Caki2 (cell line): ENCODE data around the gene TBL1X. TPM values are rescaled to one million over a fixed set of nuclear protein-coding genes. Genes with fewer than 3 reads are reported as not detected.
"Not testable (repeated sequence)": the region's sequence is repeated elsewhere in the genome, so short reads cannot be mapped to it uniquely, and the experiment has no call there.

Source experiments
- DNase-seq: peaks from one replicate; pipeline ENCODE4 v3.0.0-alpha.2; 2015; ENCODE audit warnings: low read depth
- in situ Hi-C: cut with HindIII; loops from 2 replicates; pipeline ENCODE4 v1.10.0; 2016; ENCODE audit warnings: low sequenced_read_pairs, low pct_unique_long_range_greater_than_20kb, mixed read lengths
- total RNA-seq: library from RNA; depleted of rRNA; stranded (reverse); fragments of >200 nt; shearing (Covaris generic); gene quantifications from 2 replicates; pipeline ENCODE4 v1.2.3, GENCODE V29; 2014; ENCODE audit warnings: low replicate concordance

The TBL1X gene
- total RNA-seq, 1 experiment from 2014 or later = 10.6 TPM

DNA sequence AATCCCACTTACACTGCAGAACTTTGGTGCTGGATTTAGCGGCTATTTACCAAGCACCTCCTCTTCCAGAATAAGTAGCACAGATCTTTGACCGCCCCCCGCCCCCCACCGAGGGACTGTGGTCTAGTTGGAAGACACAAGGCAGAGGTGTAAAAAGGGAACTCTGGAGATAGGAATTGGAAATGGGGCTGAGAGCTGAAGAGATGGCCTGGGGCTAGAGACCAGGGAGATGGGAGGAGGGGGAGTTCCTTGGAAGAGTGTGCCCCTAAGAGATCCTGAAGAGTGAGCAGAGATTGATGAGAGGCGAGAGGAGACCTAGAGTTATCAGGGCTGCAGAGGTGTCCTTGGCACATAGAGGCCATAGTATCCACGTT is 55.3 kb downstream of the TBL1X start:
- in situ Hi-C loops = no loop called here
- no peak for DNase-seq

- in situ Hi-C loops = no loop called here
- no peak for DNase-seq
These were observed 57.7 kb downstream of the TBL1X start for GRCh38 chrX:9522378-9523155.

DNA sequence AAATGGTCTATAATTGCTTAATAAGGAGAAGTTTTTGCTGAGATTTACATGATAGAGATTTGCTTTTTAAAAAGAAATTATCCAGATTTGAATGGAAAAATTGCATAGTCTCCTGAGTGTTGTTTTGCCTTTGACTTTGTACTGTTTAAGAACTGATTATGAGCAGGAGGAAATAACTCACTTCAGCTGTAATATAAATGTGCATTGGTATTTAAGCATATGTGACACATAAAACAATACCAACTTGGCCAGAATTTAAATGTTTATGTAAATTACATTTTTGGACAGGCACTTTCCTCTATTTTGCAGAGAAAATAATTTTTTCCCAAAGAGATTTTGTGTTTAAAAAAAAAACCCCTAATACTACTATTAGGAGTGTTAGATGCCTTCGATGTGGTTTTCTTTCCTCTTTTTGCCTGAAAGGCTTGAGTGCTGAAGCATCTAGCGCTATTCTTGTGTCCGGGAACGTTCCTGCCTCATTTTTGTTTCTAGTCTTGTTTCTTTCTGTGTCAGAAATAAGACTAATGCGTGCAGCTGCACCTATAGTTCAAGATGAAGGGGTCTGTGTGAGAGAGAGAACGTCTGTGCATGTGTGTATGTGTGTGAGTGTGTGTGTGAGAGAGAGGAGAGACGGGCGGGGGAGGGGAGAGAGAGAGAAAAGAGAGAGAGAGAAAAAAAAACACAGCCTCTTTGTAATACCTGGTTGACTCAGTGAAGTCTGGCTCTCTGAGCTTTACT is 60.8 kb downstream of the TBL1X start:
- in situ Hi-C loops = no loop called here

DNA sequence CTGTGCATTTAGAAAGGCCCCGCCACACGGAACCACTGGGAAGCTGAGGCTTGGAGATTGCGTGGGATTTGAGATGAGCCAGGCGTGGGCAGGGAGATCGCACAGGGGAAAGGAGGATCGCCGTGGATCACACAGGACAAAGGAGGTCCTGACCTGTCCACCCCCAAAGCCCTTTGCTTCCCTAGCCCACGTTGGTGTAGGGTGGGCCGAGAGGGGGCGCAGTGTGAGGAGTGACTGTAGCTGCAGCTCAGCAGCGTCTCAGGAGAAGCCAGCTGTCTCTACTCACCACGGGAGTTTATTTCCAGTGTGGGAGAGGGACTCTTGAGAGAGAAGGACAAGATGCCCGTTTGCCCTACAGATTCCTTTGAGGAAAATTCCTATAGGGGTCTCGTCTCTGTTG is 62.1 kb downstream of the TBL1X start:
- in situ Hi-C loops = no loop called here
- DNase-seq = no peak

More for the DNA sequence above, 60.8 kb downstream of the TBL1X start:
- DNase-seq = peak; percentile 2

GRCh38 chrX:9528498-9528897 is 63.6 kb downstream of the TBL1X start:
- no peak for DNase-seq
- in situ Hi-C loops = no loop called here

DNA sequence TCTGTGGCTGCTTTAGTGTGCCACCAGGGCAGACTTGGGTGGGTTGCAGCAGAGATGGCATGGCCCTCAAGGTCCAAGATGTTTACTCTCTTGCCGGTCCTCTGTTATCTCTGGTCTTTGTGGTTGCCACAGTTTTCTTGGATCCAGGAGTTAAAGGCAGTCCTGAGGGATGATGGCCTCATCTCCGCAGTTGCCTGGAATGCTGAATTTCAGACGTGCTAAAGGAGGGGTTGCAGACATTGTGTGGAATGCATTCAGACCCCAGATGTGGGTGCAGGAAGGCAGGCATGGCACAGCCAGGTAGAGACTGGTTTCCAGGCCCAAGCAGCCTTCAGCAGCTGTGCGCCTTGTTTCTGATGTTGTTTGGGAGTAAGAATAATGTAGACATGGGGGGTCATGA is 64.4 kb downstream of the TBL1X start:
- no peak for DNase-seq
- in situ Hi-C loops = no loop called here

- DNase-seq = peak; percentile 73
- in situ Hi-C loops = no loop called here
These were observed 66.0 kb downstream of the TBL1X start for GRCh38 chrX:9530848-9531274.

DNA sequence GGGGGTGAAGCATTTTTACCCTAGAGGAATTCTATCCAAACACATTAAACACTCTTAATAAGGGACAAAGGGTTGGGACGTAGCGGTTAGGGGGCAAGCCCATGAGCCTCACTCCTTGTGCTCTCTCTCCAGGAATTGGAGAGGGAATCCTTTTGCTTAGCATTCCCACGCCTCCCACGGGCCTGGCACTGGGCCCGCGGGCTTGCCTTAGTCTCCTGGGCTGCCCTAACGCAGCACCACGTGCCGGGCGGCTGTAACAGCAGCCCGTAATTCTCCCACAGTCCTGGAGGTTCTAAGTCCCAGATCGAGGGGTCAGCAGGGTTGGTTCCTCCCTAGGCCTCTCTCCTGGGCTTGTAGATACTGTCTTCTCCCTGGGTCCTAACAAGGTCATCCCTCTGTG is 67.5 kb downstream of the TBL1X start:
- DNase-seq = no peak
- in situ Hi-C loops = no loop called here

- in situ Hi-C loops = no loop called here
- no peak for DNase-seq
These were observed 68.8 kb downstream of the TBL1X start for GRCh38 chrX:9533611-9534010.

DNA sequence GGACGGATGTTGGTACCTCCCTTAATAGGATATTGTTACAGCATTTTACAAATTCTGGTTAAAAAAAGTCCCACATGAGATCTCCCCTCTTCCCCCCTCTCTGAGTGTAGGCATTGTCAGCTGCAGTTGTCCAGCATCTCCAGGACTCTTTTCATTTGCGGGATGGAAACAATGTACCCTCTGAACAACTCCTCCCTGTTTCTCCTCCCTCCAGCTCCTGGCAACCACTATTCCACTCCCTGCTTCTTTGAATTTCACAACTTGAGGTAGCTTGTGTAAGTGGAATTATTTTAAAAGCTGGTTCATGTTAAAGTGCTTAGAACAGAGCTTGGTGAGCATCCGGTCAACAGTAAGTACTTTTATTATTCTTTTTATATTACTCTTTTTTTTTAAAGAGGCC is 69.8 kb downstream of the TBL1X start:
- in situ Hi-C loops = no loop called here
- DNase-seq = no peak

- in situ Hi-C loops = no loop called here
- no peak for DNase-seq
These were observed 70.2 kb downstream of the TBL1X start for GRCh38 chrX:9535101-9535500.

DNA sequence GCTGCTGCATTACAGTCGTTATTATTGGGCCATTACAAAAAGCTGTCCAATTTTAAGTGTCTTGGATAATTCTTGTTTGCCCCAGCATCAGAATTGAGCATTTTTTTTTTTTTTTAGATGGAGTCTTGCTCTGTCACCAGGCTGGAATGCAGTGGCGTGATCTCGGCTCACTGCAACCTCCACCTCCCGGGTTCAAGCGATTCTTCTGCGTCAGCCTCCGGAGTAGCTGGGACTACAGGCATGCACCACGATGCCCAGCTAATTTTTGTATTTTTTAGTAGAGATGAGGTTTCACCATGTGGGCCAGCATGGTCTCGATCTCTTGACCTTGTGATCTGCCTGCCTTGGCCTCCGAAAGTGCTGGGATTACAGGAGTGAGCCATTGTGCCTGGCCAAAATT is 71.3 kb downstream of the TBL1X start:
- DNase-seq, in situ Hi-C loops: not testable (repeated sequence)

- DNase-seq = no peak
- in situ Hi-C loops = no loop called here
These were observed 72.9 kb downstream of the TBL1X start for GRCh38 chrX:9537781-9538180.

- DNase-seq = no peak
- in situ Hi-C loops = no loop called here
These were observed 73.7 kb downstream of the TBL1X start for GRCh38 chrX:9538544-9539045.

GRCh38 chrX:9539605-9540387 is 74.9 kb downstream of the TBL1X start:
- in situ Hi-C loops = no loop called here
- no peak for DNase-seq

DNA sequence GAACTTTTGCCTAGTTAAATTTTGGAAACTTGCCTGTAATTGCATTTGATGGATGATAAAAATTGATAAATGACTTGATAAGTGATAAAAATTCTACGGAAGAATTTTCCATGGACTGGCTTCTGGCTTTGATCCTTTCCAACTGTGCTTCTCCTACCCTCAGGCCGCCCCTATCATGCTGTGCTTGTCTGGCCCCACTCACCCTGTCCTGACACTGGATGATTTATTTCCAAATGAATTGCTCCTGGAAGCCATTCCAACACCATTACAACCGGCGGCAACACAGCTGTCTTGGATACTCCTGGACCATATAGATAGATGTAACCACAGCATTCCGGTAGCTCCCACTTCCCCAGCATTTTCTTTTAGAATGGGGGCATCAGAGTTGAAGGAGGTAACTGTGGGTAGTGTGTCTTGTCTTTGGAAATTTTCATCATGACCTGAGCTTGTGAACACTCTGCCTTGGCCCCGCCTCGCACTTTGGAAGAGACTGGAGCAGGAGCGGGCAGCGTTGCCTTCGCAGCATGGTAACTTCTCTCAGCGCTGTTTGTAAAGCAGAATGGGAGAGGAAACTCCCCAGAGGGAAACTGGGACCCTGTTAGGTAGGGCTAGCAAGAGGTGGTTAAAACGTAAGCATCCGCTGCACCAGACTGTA is 77.4 kb downstream of the TBL1X start:
- DNase-seq = no peak
- in situ Hi-C loops = no loop called here

- DNase-seq = no peak
- in situ Hi-C loops = no loop called here
These were observed 77.9 kb downstream of the TBL1X start for GRCh38 chrX:9542761-9543111.

- DNase-seq = no peak
- in situ Hi-C loops = no loop called here
These were observed 90.5 kb downstream of the TBL1X start for GRCh38 chrX:9555354-9555753.
